ENCODE results near the gene EPM2A. TPM values are rescaled to one million over a fixed set of nuclear protein-coding genes. Genes with fewer than 3 reads are reported as not detected.
"Not testable (repeated sequence)": the region's sequence is repeated elsewhere in the genome, so short reads cannot be mapped to it uniquely, and the experiment has no call there.

EPM2A gene
- total RNA-seq, 2 donors from 2014 or later = 11.6 to 13.6 TPM

DNA sequence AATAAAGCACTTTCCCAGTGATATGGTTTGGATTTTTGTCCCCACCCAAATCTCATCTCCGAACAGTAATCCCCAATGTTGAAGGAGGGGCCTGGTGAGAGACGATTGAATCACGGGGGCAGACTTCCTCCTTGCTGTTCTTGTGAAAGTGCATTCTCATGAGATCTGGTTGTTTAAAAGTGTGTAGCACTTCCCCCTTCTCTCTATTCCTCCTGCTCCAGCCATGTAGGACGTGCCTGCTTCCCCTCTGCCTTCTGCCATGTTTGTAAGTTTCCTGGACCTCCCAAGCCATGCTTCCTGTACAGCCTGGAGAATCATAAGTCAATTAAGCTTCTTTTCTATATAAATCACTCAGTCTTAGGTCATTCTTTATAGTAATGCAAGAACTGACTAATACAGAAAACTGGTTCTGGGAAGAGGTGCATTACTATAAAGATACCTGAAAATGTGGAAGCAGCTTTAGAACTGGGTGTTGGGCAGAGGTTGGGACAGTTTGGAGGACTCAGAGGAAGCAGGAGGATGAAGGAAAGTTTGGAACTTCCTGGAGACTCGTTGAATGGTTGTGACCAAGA is 7.4 kb downstream of the EPM2A start:
- H3K27ac Mint-ChIP-seq = peak overlapping the region; percentile 9
- ATAC-seq (replicated peaks in 1 of 2) (peak; percentile 40 to 54), DNase-seq (no peak)
- peaks cover 47% of the 10 kb centered on the region for H3K4me1 Mint-ChIP-seq (ENCODE audit: low read depth)
- peak overlapping the region in 1 of 2 donors; percentile 3 for H3K4me3 Mint-ChIP-seq
- peaks cover 11 to 16% of the 10 kb centered on the region in 2 donors for H3K9me3 Mint-ChIP-seq
- H3K36me3 Mint-ChIP-seq (ENCODE audit: insufficient read depth in 2 of 2) = peaks cover 20 to 22% of the 10 kb centered on the region in 2 donors
- H3K27me3 Mint-ChIP-seq (ENCODE audit: low read depth) = no peaks in the 10 kb centered on the region

DNA sequence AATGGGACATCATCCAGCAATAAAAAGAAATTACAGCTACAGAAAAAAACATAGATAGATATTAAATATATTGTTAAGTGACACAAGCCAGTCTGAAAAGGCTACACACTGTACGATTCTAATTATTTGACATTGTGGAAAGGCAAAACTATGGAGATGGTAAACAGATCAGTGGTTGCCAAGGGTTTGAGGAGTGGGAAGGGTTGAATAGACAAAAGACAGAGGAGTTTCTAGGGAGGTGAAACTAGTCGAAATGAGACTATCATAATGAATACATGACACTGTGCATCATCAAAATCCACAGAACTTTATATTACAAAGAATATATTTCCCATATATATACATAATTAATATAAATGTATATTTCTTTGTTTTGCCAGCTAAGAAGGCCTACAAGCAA is 9.8 kb downstream of the EPM2A start:
- Mint-ChIP-seq H3K9me3 (peaks cover 14 to 18% of the 10 kb centered on the region in 2 donors), H3K27me3 (ENCODE audit: low read depth) (no peaks in the 10 kb centered on the region), H3K36me3 (ENCODE audit: insufficient read depth in 2 of 2) (peaks cover 19 to 23% of the 10 kb centered on the region in 2 donors), H3K4me3 (no peak overlapping the region), H3K27ac (no peak overlapping the region), H3K4me1 (ENCODE audit: low read depth) (peaks cover 35% of the 10 kb centered on the region)
- DNase-seq (no peak), ATAC-seq (replicated peaks in 1 of 2) (peak in 1 of 2 donors; percentile 32)

DNA sequence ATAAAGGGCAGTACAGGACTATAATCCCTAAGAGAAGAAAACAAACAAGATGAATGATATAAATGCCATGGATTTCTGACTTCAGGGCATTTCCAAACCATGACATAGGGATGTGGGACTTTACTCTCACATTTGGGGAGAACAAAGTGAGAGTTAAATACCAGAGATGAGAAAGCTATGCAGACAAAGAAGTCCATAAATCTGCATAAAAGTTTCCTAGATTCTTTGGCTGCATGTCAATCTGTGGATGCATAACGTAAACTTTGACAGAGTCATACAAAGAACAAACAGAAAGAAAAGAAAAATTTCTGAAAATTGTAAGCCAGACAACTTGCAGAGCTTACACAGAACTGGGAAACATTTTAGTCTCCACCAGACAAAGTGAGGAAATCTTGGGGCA is 11.7 kb downstream of the EPM2A start:
- ATAC-seq (replicated peaks in 1 of 2) = no peak
- no peak overlapping the region for H3K27ac Mint-ChIP-seq
- H3K36me3 Mint-ChIP-seq (ENCODE audit: insufficient read depth in 2 of 2) = peaks cover 10 to 13% of the 10 kb centered on the region in 2 donors
- H3K4me1 Mint-ChIP-seq (ENCODE audit: low read depth) = peaks cover 30% of the 10 kb centered on the region
- no peaks in the 10 kb centered on the region for H3K27me3 Mint-ChIP-seq (ENCODE audit: low read depth)
- no peak for DNase-seq
- no peak overlapping the region for H3K4me3 Mint-ChIP-seq
- H3K9me3 Mint-ChIP-seq = peaks cover 9 to 10% of the 10 kb centered on the region in 2 donors

DNA sequence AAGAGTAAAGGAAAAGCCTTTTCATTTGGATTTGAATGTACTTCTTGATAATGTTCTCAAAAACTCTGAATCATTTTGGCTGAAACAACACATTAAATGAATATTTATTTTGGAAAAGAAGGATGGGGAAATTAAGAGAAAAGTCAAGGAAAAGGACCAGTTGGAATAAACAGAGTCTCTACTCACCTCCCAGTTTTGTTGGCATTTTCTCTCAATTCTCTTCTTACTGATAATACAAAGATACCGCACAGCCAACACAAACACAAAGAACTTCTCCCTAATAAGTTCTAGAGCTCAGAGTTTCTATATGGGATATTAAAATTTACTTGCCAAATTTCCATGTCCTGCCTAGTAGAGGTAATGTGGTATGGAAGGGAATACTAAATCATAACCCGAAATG is 13.1 kb downstream of the EPM2A start:
- Mint-ChIP-seq H3K36me3 (ENCODE audit: insufficient read depth in 2 of 2) (peaks cover 5 to 7% of the 10 kb centered on the region in 2 donors), H3K27ac (no peak overlapping the region), H3K4me1 (ENCODE audit: low read depth) (peaks cover 16% of the 10 kb centered on the region), H3K27me3 (ENCODE audit: low read depth) (no peaks in the 10 kb centered on the region), H3K9me3 (peaks cover 6 to 7% of the 10 kb centered on the region in 2 donors), H3K4me3 (no peak overlapping the region)
- ATAC-seq (replicated peaks in 1 of 2) (no peak), DNase-seq (no peak)

DNA sequence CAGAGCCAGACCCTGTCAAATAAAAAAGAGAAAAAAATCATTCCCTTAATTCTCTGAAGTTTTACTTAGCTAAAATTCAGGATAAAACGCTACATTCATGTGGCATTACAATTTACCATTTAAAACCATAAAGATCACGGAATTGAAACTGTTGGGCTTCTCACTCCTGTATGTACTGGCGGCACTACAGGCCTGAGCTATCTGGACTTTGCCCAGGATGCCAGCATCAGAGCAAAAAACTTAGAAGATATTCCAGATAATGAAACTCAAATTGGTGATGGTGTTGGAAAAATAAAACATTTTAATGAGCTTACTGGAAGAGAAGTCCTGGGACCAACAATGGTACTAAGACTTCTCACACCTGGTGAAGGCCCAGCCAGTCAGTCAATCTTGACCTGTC is 14.2 kb downstream of the EPM2A start:
- DNase-seq = no peak
- Mint-ChIP-seq H3K9me3 (peaks cover 8 to 11% of the 10 kb centered on the region in 2 donors), H3K27ac (no peak overlapping the region), H3K4me3 (no peak overlapping the region), H3K27me3 (ENCODE audit: low read depth) (no peaks in the 10 kb centered on the region), H3K36me3 (ENCODE audit: insufficient read depth in 2 of 2) (peaks cover 7 to 14% of the 10 kb centered on the region in 2 donors), H3K4me1 (ENCODE audit: low read depth) (peaks cover 13% of the 10 kb centered on the region)
- ATAC-seq (replicated peaks in 1 of 2) = no peak

DNA sequence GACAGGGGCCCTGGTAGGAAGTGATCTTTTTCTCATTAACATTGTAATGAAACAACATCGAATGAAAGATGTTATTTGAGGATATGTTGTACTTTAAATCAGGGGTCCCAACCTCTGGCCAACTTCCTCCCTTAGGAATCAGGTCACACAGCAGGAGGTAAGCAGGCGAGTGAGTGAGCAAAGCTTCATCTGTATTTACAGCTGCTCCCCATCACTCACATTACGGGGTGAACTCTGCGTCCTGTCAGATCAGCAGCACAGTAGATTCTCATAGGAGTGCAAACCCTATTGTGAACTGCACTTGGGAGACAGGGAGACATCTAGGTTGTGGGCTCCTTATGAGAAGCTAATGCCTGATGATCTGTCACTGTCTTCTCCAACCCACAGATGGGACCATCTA is 19.9 kb downstream of the EPM2A start:
- no peak overlapping the region for H3K27ac Mint-ChIP-seq
- peaks cover 5 to 13% of the 10 kb centered on the region in 2 donors for H3K9me3 Mint-ChIP-seq
- DNase-seq (no peak), ATAC-seq (replicated peaks in 1 of 2) (no peak)
- no peaks in the 10 kb centered on the region for H3K4me1 Mint-ChIP-seq (ENCODE audit: low read depth)
- H3K4me3 Mint-ChIP-seq = no peak overlapping the region
- peaks cover 16 to 37% of the 10 kb centered on the region in 2 donors for H3K36me3 Mint-ChIP-seq (ENCODE audit: insufficient read depth in 2 of 2)
- H3K27me3 Mint-ChIP-seq (ENCODE audit: low read depth) = no peaks in the 10 kb centered on the region

DNA sequence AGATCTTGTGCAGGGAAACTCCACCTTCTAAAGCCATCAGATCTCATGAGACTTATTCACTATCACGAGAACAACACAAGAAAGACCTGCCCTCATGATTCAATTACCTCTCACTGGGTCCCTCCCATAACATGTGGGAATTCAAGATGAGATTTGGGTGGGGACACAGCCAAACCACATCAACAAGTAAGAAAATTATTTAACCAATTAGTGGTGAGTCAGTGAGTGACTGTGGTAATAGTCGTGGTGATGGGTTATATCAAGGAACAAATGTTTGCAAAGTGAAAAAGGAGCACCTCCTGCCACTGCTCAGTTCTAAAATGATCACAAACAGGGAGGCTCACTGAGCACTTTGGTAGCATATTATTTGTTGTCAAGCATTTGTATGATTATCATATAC is 20.6 kb downstream of the EPM2A start:
- no peaks in the 10 kb centered on the region for H3K27me3 Mint-ChIP-seq (ENCODE audit: low read depth)
- H3K9me3 Mint-ChIP-seq = peaks cover 5 to 13% of the 10 kb centered on the region in 2 donors
- H3K36me3 Mint-ChIP-seq (ENCODE audit: insufficient read depth in 2 of 2) = peaks cover 16 to 37% of the 10 kb centered on the region in 2 donors
- H3K4me3 Mint-ChIP-seq = no peak overlapping the region
- H3K27ac Mint-ChIP-seq = no peak overlapping the region
- DNase-seq = no peak
- ATAC-seq (replicated peaks in 1 of 2) = no peak
- no peaks in the 10 kb centered on the region for H3K4me1 Mint-ChIP-seq (ENCODE audit: low read depth)

DNA sequence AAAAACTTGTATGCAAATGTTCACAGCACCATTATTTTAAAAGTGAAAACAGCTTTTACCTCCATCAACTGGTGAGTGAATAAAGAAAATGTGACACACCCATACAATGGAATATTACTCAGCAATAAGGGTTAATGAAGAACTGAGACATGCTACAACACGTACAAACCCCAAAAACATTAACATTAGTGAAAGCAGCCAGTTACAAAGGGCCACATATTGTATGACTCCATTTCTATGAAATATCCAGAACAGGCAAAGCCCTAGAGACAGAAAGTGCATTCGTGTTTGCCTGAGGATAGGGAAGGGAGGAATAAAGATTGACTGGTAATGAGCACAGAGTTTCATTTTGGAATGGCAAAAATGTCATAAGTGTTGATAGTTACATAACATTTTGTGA is 21.5 kb downstream of the EPM2A start:
- Mint-ChIP-seq H3K27ac (no peak overlapping the region), H3K36me3 (ENCODE audit: insufficient read depth in 2 of 2) (peaks cover 16 to 40% of the 10 kb centered on the region in 2 donors), H3K9me3 (peaks cover 8 to 15% of the 10 kb centered on the region in 2 donors), H3K4me1 (ENCODE audit: low read depth) (no peaks in the 10 kb centered on the region), H3K4me3 (no peak overlapping the region), H3K27me3 (ENCODE audit: low read depth) (no peaks in the 10 kb centered on the region)
- ATAC-seq (replicated peaks in 1 of 2) = no peak
- no peak for DNase-seq

DNA sequence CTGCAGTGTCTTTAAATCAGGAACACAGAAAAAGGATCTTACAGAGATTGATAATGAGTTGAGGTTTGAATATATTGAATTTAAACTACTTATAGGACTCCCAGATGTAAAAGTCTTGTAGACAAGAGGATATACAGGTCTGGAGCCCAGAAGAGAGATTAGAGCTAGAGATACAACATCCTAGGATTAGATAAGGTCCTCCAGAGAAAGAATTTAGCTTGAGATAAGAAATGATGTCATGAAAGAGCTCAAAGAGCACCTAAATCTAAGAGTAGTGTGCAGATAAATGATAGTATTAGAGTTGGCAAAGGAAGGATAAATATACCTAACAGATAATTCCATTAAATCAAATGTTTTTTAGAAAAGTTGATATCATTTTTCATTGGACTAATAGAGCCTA is 23.9 kb downstream of the EPM2A start:
- Mint-ChIP-seq H3K36me3 (ENCODE audit: insufficient read depth in 2 of 2) (peaks cover 16 to 36% of the 10 kb centered on the region in 2 donors), H3K4me3 (no peak overlapping the region), H3K27ac (peak overlapping the region; percentile 42), H3K9me3 (peaks cover 10 to 12% of the 10 kb centered on the region in 2 donors), H3K4me1 (ENCODE audit: low read depth) (peaks cover 11% of the 10 kb centered on the region), H3K27me3 (ENCODE audit: low read depth) (no peaks in the 10 kb centered on the region)
- no peak for DNase-seq
- no peak for ATAC-seq (replicated peaks in 1 of 2)

DNA sequence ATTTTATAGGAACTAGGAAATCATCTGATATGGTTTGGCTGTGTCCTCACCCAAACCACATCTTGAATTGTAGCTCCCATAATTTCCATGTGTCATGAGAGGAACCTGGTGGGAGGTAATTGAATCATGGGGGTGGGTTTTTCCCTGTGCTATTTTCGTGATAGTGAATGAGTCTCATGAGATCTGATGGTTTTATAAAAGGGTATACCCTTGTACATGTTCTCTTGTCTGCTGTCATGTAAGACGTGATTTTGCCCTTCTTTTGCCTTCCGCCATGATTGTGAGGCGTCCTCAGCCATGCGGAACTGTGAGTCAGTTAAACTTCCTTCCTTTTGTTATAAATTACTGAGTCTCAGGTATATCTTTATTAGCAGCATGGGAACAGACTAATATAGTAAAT is 27.9 kb downstream of the EPM2A start:
- Mint-ChIP-seq H3K4me1 (ENCODE audit: low read depth) (peaks cover 17% of the 10 kb centered on the region), H3K4me3 (no peak overlapping the region), H3K9me3 (peaks cover 5 to 8% of the 10 kb centered on the region in 2 donors), H3K36me3 (ENCODE audit: insufficient read depth in 2 of 2) (peaks cover 4 to 13% of the 10 kb centered on the region in 2 donors), H3K27me3 (ENCODE audit: low read depth) (no peaks in the 10 kb centered on the region), H3K27ac (no peak overlapping the region)
- no peak for ATAC-seq (replicated peaks in 1 of 2)
- DNase-seq = no peak

DNA sequence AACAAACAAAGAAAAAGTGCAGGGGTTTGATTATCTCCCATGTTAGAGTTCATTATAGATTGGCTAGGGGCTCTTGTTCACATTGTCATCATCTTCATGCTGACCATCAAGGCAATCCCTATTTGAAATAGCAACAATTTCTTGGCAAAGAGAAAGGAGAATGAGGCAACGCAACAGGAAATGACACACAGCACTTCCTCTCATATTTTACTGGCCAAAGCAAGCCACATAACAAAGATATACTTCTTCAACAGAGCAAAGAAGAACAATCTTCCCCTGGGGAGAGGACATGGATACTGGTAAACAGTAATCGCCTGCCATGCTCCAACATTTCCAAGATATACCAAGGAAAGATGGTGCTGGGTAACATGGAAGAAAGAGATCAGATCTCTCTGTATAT is 29.8 kb downstream of the EPM2A start:
- peaks cover 3 to 7% of the 10 kb centered on the region in 2 donors for H3K9me3 Mint-ChIP-seq
- DNase-seq = no peak
- H3K4me1 Mint-ChIP-seq (ENCODE audit: low read depth) = peaks cover 17% of the 10 kb centered on the region
- no peak overlapping the region for H3K27ac Mint-ChIP-seq
- peaks cover 2 to 10% of the 10 kb centered on the region in 2 donors for H3K36me3 Mint-ChIP-seq (ENCODE audit: insufficient read depth in 2 of 2)
- H3K4me3 Mint-ChIP-seq = no peak overlapping the region
- H3K27me3 Mint-ChIP-seq (ENCODE audit: low read depth) = no peaks in the 10 kb centered on the region
- ATAC-seq (replicated peaks in 1 of 2) = no peak

DNA sequence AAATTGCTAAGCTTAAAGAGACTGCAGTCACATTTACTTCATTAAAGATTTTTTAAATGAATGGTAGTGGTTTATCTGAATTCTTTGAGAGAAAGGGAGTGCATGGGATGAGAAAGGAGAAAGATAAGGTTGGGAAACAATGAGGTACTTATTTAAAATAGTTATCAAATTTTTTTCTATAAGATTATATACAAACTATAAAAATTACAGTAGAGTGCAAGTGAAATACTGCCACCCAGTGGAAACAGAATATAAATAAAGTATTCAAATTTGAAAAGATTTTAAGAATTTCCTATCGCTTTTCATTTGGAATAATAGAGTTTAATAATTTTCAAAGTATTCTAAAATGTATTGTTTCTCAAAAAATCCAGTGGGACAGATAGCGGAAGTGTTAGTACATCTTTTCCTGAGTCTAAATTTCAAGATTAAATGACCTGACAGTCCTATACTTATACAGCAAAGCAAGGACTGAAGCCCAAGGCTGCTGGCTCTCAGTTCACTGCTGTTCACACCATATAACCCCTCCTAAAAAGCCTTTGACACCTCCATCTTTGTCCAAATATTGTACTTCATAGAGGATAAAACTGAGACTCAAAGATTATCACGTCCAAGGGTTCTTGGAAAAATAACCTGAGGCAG is 31.1 kb downstream of the EPM2A start:
- peaks cover 17% of the 10 kb centered on the region for H3K4me1 Mint-ChIP-seq (ENCODE audit: low read depth)
- DNase-seq = no peak
- peaks cover 2 to 7% of the 10 kb centered on the region in 2 donors for H3K36me3 Mint-ChIP-seq (ENCODE audit: insufficient read depth in 2 of 2)
- H3K27ac Mint-ChIP-seq = no peak overlapping the region
- no peaks in the 10 kb centered on the region for H3K27me3 Mint-ChIP-seq (ENCODE audit: low read depth)
- no peak overlapping the region for H3K4me3 Mint-ChIP-seq
- no peak for ATAC-seq (replicated peaks in 1 of 2)
- peaks cover 2 to 3% of the 10 kb centered on the region in 2 donors for H3K9me3 Mint-ChIP-seq

DNA sequence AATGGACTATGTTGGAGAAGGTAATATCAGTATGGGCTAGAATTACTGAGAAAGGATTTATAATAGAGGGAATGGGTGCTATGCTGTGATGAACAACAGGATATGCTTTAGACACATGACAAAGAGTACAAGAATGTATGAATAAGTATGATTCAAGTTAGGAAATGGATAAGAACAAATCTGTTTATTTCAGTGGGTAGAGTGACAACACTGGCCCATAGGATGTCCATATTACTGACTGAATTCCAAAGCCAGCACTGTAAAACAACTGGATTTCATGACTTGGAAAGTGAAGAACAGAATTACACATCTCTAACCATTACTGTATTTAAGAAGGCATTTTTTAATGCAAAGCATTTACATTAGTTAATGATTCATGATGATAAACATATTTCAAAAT is 35.9 kb downstream of the EPM2A start:
- H3K27ac Mint-ChIP-seq = no peak overlapping the region
- H3K4me1 Mint-ChIP-seq (ENCODE audit: low read depth) = no peaks in the 10 kb centered on the region
- ATAC-seq (replicated peaks in 1 of 2) (no peak), DNase-seq (no peak)
- no peaks in the 10 kb centered on the region for H3K9me3 Mint-ChIP-seq
- no peak overlapping the region for H3K4me3 Mint-ChIP-seq
- H3K27me3 Mint-ChIP-seq (ENCODE audit: low read depth) = no peaks in the 10 kb centered on the region
- peaks cover 4 to 6% of the 10 kb centered on the region in 2 donors for H3K36me3 Mint-ChIP-seq (ENCODE audit: insufficient read depth in 2 of 2)

DNA sequence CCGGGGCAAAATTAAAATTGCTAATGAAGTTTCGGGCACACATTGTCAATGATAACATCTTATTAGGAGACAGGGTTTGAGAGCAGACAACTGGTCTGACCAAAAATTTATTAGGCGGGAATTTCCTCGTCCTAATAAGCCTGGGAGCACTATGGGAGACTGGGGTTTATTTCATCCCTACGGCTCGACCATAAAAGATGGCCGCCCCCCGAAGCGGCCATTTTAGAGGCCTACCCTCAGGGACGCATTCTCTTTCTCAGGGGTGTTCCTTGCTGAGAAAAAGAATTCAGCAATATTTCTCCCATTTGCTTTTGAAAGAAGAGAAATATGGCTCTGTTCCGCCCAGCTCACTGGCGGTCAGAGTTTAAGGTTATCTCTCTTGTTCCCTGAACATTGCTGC is 37.9 kb downstream of the EPM2A start:
- H3K4me1 Mint-ChIP-seq (ENCODE audit: low read depth); H3K9me3 Mint-ChIP-seq; H3K27ac Mint-ChIP-seq; ATAC-seq (replicated peaks in 1 of 2); H3K27me3 Mint-ChIP-seq (ENCODE audit: low read depth); H3K4me3 Mint-ChIP-seq; DNase-seq; H3K36me3 Mint-ChIP-seq (ENCODE audit: insufficient read depth in 2 of 2): not testable (repeated sequence)

All from activated T-cell treated with anti-CD3 and anti-CD28 coated beads, Interleukin-2, amount 50 U/mL, for 72 hours (primary cell).